ENCODE data around the gene BBS9.

DNA sequence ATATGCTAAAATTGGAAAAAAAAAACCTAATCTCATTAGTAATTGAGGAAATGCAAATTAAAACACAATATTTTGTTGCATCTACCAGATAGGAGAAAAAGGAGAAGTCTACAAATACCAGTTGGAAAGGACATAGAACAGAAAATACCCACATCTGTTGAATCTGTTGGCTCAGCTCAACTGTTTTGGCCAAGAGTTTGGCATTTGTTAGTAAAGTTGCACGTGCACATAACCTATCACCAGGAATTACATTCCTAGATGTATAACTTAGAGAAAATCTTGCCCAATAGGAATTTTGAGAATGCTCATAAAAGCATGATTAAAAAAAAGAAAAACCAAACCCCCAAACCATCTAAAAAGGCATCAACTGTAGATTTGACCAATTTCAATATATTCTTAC lies 493.9 kb downstream of the BBS9 start:
- TF ChIP-seq, protein P1, sequence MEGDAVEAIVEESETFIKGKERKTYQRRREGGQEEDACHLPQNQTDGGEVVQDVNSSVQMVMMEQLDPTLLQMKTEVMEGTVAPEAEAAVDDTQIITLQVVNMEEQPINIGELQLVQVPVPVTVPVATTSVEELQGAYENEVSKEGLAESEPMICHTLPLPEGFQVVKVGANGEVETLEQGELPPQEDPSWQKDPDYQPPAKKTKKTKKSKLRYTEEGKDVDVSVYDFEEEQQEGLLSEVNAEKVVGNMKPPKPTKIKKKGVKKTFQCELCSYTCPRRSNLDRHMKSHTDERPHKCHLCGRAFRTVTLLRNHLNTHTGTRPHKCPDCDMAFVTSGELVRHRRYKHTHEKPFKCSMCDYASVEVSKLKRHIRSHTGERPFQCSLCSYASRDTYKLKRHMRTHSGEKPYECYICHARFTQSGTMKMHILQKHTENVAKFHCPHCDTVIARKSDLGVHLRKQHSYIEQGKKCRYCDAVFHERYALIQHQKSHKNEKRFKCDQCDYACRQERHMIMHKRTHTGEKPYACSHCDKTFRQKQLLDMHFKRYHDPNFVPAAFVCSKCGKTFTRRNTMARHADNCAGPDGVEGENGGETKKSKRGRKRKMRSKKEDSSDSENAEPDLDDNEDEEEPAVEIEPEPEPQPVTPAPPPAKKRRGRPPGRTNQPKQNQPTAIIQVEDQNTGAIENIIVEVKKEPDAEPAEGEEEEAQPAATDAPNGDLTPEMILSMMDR (IDR thresholded peaks at IDR 0.05), result no peak
- TF ChIP-seq POLR2A (IDR thresholded peaks at IDR 0.05), result no peak
- no peak for TF ChIP-seq POLR2AphosphoS5 (IDR thresholded peaks at IDR 0.05)

Measured in gastroesophageal sphincter (tissue), 3 donors.